Prostate gland (tissue), 2 donors: ENCODE measurements around the gene UNK. TPM values are rescaled to one million over a fixed set of nuclear protein-coding genes. Genes with fewer than 3 reads are reported as not detected.

Experiments used
- DNase-seq: peaks from one replicate; pipeline ENCODE4 v3.0.0-alpha.2; 2019; ENCODE audit warnings: low spot score
- H3K27ac ChIP-seq, 2 donors: fragments of 200-600 bp; sonication (generic); 2 replicates each; pipeline ENCODE4 v1.5.1; 2017 to 2019
- H3K27me3 ChIP-seq: fragments of 200-600 bp; sonication (generic); replicated peaks from 2 replicates; pipeline ENCODE4 v1.5.1; 2019; ENCODE audit not compliant: insufficient read depth
- H3K36me3 ChIP-seq, 2 donors: fragments of 200-600 bp; sonication (generic); 1 replicate in 1 of 2; 2 replicates in 1 of 2; pipeline versions ENCODE4 v1.5.1 to v1.8.1; 2017 to 2019
- H3K4me1 ChIP-seq: fragments of 200-600 bp; sonication (generic); replicated peaks from 2 replicates; pipeline ENCODE4 v1.5.1; 2019
- H3K4me3 ChIP-seq, 2 donors: fragments of 200-600 bp; sonication (generic); 2 replicates each; pipeline ENCODE4 v1.5.1; 2017 to 2019
- H3K9me3 ChIP-seq: fragments of 200-600 bp; sonication (generic); 2 replicates; pipeline ENCODE4 v1.5.1; 2017
- POLR2A ChIP-seq: fragments of 450-650 bp; IDR thresholded peaks from one replicate; pipeline ENCODE4 v1.6.1; 2016; ENCODE audit warnings: antibody characterized with exemption, mild to moderate bottlenecking
- POLR2AphosphoS5 ChIP-seq: sonication (generic); formaldehyde crosslinking; IDR thresholded peaks from one replicate; pipeline ENCODE4 v1.6.1; 2017; ENCODE audit warnings: antibody characterized with exemption
- WGBS: methylation state at CpG from one replicate; pipeline ENCODE4 v1.1.5; 2018; 5-methylcytosine and 5-hydroxymethylcytosine counted together
- intact Hi-C: fragments of 100-400 bp; cut with DNase I; formaldehyde crosslinking; loops from one replicate; pipeline ENCODE4 v1.14.2; 2022
- total RNA-seq, 2 donors: library from RNA; depleted of rRNA; stranded (reverse); fragments of >200 nt; gene quantifications; one replicate each; pipeline ENCODE4 v1.1.0, GENCODE V29; 2016
- TF ChIP-seq, protein P1 (sequence below), 4 experiments: fragments of 200-600 bp in 2 of 4; fragments of 450-650 bp in 2 of 4; sonication (generic) in 2 of 4; IDR thresholded peaks; 1 replicate in 3 of 4; 2 replicates in 1 of 4; pipeline ENCODE4 v1.5.1; 2016 to 2019; ENCODE audit warnings: antibody characterized with exemption in 4 of 4, mild to moderate bottlenecking in 2 of 4, moderate library complexity in 2 of 4

The UNK gene
- total RNA-seq, 2 donors from 2014 or later: 68.9 to 72.5 TPM

DNA sequence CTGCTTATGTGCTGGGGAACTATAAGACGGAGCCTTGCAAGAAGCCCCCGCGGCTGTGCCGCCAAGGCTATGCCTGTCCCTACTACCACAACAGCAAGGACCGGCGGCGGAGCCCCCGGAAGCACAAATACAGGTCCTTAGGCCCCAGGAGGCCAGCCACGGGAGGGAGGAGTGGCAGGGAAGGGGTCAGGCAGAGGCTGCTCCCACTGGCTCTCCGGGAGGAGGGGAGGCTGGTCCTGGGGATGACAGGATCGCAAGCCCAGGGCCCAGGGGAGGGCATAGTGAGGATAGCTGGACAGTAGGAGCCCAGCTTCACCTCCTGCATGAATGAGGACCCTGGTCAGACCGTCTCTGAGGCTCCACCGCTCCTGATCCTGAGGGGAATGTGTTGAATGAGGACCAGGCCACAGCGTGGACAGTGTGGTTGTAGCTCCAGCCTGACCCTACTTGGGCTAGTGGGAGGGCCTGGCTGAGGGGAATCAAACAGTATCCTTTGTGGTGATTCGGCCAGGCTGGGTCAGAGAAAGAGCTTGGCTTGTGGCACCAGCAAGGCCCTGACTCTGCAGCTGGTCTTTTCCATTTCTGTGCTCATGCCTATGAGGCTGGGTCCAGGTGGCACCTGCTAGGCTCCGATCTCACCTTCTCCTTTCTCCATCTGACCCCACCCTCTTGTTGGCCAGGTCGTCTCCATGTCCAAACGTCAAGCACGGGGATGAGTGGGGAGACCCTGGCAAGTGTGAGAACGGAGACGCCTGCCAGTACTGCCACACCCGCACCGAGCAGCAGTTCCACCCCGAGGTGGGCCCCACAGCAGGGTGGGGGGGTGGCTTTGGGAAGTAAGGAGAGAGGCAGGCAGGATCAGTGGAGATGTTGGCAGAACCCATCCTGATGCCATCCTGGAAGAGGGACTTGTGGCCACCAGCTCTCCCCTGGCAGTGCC is 28.7 kb downstream of the UNK start:
- DNase-seq: no peak
- H3K27ac ChIP-seq: no peak overlapping the region
- peaks cover 7 to 23% of the 10 kb centered on the region in 2 donors for H3K36me3 ChIP-seq
- no peaks in the 10 kb centered on the region for H3K4me1 ChIP-seq
- no peaks in the 10 kb centered on the region for H3K9me3 ChIP-seq
- WGBS: 83% methylated on average over 24 of the region's 24 CpGs
- intact Hi-C loops: no loop called here
- no peak overlapping the region for H3K4me3 ChIP-seq
- H3K27me3 ChIP-seq: no peaks in the 10 kb centered on the region
- no peak for TF ChIP-seq POLR2AphosphoS5
- TF ChIP-seq, protein P1, sequence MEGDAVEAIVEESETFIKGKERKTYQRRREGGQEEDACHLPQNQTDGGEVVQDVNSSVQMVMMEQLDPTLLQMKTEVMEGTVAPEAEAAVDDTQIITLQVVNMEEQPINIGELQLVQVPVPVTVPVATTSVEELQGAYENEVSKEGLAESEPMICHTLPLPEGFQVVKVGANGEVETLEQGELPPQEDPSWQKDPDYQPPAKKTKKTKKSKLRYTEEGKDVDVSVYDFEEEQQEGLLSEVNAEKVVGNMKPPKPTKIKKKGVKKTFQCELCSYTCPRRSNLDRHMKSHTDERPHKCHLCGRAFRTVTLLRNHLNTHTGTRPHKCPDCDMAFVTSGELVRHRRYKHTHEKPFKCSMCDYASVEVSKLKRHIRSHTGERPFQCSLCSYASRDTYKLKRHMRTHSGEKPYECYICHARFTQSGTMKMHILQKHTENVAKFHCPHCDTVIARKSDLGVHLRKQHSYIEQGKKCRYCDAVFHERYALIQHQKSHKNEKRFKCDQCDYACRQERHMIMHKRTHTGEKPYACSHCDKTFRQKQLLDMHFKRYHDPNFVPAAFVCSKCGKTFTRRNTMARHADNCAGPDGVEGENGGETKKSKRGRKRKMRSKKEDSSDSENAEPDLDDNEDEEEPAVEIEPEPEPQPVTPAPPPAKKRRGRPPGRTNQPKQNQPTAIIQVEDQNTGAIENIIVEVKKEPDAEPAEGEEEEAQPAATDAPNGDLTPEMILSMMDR (IDR thresholded peaks at IDR 0.05): no peak
- TF ChIP-seq POLR2A: no peak

DNA sequence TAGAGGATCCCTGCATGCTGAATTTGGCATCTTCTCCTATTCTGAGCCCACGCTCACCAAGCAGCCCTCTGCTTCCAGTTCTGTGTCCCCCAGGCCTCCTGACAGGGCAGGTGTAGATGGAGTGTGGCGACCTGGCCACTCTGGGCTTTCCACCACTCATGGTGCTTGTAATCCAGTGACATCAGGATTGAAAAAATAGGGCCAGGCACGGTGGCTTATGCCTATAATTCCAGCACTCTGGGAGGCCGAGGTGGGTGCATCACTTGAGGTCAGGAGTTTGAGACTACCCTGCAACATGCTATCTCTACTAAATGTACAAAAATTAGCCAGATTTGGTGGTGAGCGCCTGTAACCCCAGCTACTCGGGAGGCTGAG is 29.4 kb downstream of the UNK start:
- WGBS: 94% methylated on average over 6 of the region's 6 CpGs
- TF ChIP-seq, protein P1 (IDR thresholded peaks at IDR 0.05): no peak
- TF ChIP-seq POLR2A (no peak), POLR2AphosphoS5 (no peak)

DNA sequence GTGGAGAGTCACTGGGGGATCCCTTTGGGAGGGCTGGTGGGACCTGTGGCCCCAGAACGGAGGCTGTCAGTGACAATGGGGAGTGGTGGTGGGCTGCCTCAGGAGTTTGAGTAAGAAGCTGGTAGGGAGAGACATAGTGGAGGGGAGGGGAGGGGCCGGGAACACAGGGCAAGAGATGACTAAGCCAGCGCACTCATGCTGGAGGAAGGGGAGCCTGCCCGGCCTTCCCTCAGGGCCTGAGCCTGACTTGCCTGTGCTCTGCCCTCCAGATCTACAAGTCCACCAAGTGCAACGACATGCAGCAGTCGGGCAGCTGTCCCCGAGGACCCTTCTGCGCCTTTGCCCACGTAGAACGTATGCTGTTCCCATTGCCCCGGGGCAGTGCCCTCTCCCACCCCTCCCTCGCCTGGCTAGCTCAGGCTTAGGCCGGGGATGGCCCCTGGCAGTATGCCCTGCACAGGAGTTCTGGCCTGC is 30.3 kb downstream of the UNK start:
- no peaks in the 10 kb centered on the region for H3K27me3 ChIP-seq
- H3K4me3 ChIP-seq: no peak overlapping the region
- H3K9me3 ChIP-seq: no peaks in the 10 kb centered on the region
- DNase-seq: no peak
- 89% methylated on average over 13 of the region's 13 CpGs for WGBS
- TF ChIP-seq, protein P1 (IDR thresholded peaks at IDR 0.05): no peak
- no peak for TF ChIP-seq POLR2AphosphoS5
- TF ChIP-seq POLR2A: no peak
- H3K4me1 ChIP-seq: no peaks in the 10 kb centered on the region
- peaks cover 15 to 35% of the 10 kb centered on the region in 2 donors for H3K36me3 ChIP-seq
- no peak overlapping the region for H3K27ac ChIP-seq
- intact Hi-C loops: no loop called here

More for the DNA sequence above, 29.4 kb downstream of the UNK start:
- no peak for DNase-seq
- H3K27ac ChIP-seq: no peak overlapping the region
- no peaks in the 10 kb centered on the region for H3K9me3 ChIP-seq
- H3K4me1 ChIP-seq: no peaks in the 10 kb centered on the region
- no peaks in the 10 kb centered on the region for H3K27me3 ChIP-seq
- H3K36me3 ChIP-seq: peaks cover 7 to 29% of the 10 kb centered on the region in 2 donors
- intact Hi-C loops: no loop called here
- no peak overlapping the region for H3K4me3 ChIP-seq

DNA sequence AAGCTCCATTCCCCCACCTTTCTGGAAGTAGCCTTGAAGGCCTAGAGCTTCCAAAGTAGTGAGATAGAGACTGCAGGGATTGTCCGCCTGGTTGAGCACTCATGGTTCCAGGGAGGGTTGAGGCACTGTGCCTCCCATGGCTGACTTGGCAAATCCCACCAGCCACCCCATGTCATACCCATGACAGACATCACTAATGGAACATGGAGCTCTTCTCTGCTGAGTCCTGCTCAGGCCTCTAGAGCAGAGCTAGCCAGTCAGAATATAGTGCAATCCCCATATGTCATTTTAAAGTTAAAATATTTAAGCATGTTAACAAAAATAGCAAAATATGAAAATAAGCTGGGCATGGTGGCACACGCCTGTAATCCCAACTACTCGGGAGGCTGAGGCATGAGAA is 30.8 kb downstream of the UNK start:
- WGBS: 92% methylated on average over 3 of the region's 3 CpGs
- peaks cover 18 to 39% of the 10 kb centered on the region in 2 donors for H3K36me3 ChIP-seq
- no peaks in the 10 kb centered on the region for H3K4me1 ChIP-seq
- intact Hi-C loops: no loop called here
- no peak overlapping the region for H3K27ac ChIP-seq
- no peaks in the 10 kb centered on the region for H3K27me3 ChIP-seq
- DNase-seq: no peak
- H3K4me3 ChIP-seq: no peak overlapping the region
- TF ChIP-seq POLR2A: no peak
- no peak for TF ChIP-seq POLR2AphosphoS5
- TF ChIP-seq, protein P1 (IDR thresholded peaks at IDR 0.05): no peak
- H3K9me3 ChIP-seq: no peaks in the 10 kb centered on the region

DNA sequence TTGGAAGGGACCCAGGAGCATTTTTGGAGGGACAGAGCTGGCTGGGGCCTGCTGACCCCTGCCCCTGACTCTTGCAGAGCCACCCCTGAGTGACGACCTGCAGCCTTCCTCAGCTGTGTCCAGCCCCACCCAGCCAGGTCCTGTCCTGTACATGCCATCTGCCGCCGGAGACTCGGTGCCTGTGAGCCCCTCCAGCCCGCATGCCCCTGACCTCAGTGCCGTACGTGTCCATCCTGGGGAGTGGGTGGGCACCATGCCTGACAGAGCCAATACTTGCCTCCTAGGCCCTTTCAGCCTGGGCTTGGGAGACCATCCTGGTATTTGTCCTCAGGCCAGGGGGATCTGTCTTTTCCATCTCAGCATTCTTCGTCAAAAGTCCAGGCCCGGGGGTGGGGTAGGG is 32.1 kb downstream of the UNK start:
- H3K4me3 ChIP-seq: no peak overlapping the region
- H3K36me3 ChIP-seq: peaks cover 18 to 39% of the 10 kb centered on the region in 2 donors
- DNase-seq: no peak
- no peaks in the 10 kb centered on the region for H3K9me3 ChIP-seq
- intact Hi-C loops: no loop called here
- no peak for TF ChIP-seq POLR2A
- TF ChIP-seq, protein P1 (IDR thresholded peaks at IDR 0.05): no peak
- H3K27ac ChIP-seq: no peak overlapping the region
- no peaks in the 10 kb centered on the region for H3K27me3 ChIP-seq
- no peaks in the 10 kb centered on the region for H3K4me1 ChIP-seq
- WGBS: 83% methylated on average over 6 of the region's 9 CpGs
